HT1080 (cell line): ENCODE measurements around the gene RRP8. TPM values are rescaled to one million over a fixed set of nuclear protein-coding genes. Genes with fewer than 3 reads are reported as not detected.
A peak's percentile ranks its signal among the peaks of the same experiment; 100 is the strongest.

ENCODE experiments used
- DNase-seq: peaks from one replicate; pipeline ENCODE4 v3.0.0-alpha.2; 2015; ENCODE audit warnings: low read depth
- polyA plus RNA-seq, 2 experiments: library from polyadenylated mRNA; depleted of rRNA; stranded (reverse); fragments of >200 nt; gene quantifications; 2 replicates each; pipeline ENCODE4 v1.2.3, GENCODE V29; 2015
- total RNA-seq: library from RNA; depleted of rRNA; stranded (reverse); fragments of >200 nt; shearing (Covaris generic); gene quantifications from 2 replicates; pipeline ENCODE4 v1.2.3, GENCODE V29; 2014; rRNA removed

Gene RRP8
- 40.8 and 44.9 TPM in 2 replicates for total RNA-seq
- polyA plus RNA-seq (2015; cell fraction: cytosol; rRNA removed) = 21.9 and 26.2 TPM in 2 replicates
- polyA plus RNA-seq (2015; cell fraction: nucleus; rRNA removed) = 28.6 and 31.0 TPM in 2 replicates

GRCh38 chr11:6603287-6604080 is at the start of gene RRP8, which contains the start of gene ILK:
Gene RRP8, minus strand, starts transcription at chr11:6603616. Its CDS starts 114 bp downstream, at chr11:6603502.
Gene ILK, plus strand, starts transcription at chr11:6603774. Its CDS starts 498 bp downstream, at chr11:6604272.
- peak; percentile 86 for DNase-seq

GRCh38 chr11:6653097-6653496 is 49.7 kb upstream of the RRP8 start:
- DNase-seq = no peak

- no peak for DNase-seq
Observed at GRCh38 chr11:6652182-6652581, 48.8 kb upstream of the RRP8 start.

DNA sequence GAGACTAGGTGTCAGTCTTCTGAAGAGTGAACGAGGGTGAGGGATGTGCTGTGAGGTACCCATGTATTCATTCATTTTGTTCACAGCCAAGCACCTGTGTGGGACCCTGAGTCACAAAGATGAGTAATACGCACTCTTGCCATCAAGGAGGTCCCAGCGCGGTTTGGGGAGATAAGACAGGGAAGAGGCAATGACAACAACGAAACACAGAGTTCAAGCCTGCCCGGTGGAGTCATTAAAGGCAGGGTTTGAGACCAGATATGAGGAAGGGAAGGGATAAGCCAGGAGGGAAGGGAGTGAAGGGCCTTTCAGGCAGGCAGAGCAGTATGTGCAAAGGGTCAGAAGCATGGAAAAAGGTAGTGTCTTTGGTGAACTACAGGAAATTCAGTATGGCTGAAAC is 47.6 kb upstream of the RRP8 start:
- peak; percentile 42 for DNase-seq

DNA sequence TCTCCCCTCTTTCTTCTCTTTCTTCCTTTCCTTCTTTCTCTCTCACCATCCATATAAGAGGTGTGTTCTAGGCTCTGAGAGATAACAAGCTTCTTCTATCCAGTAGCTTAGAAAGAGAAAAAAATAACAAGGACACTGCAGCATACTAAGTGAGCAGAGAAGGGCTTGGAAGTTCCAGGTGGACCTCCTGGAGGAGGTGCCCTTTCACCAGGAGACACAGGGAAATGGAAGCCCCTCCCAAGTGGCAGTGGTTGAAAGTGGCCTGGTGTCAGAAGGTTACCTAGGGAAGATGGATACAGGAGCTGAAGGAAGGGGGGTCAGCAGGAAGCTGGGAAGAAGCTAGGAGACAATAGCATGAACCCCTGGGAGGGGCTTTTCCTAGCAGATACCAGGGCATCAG is 46.7 kb upstream of the RRP8 start:
- no peak for DNase-seq

GRCh38 chr11:6648501-6648900 is 45.1 kb upstream of the RRP8 start:
- no peak for DNase-seq

GRCh38 chr11:6647836-6648235 is 44.4 kb upstream of the RRP8 start:
- DNase-seq = no peak

DNA sequence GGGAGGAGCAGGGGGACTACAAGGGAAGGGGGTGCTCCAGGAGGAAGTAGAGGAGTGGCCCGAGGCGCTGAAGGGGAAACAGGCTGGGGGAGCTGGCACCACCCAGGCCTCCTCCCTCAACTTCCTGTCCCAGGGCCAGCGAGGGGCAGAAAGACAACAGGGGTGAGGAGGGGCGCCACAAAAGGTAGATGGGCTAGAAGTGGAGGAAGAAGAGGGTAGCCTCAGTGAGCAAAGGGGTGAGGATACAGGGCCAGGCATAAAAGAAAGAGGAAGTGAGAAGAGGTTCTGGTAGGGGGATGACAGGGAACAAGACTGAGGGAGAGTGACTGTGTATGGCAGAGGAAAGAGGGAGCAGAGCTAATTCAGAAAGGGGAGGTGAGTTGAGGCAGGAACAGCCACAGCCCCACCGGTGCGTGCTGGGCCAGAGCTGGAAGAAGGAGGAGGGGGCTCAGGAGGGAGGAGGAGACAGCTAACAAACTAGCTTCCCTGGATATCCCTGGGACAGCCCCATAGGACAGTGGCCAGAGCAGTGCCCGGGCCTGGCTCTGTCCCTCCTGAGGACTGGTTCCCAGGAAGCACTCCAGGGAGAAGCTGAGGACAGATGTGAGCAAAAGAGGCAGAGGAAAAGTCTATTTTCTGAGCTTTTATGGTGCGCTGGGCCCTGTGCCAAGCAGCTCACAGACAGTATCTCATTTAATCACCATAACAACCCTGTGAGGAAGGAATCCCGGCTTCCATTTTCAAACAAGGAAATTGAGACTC is 43.7 kb upstream of the RRP8 start:
- DNase-seq = no peak

DNA sequence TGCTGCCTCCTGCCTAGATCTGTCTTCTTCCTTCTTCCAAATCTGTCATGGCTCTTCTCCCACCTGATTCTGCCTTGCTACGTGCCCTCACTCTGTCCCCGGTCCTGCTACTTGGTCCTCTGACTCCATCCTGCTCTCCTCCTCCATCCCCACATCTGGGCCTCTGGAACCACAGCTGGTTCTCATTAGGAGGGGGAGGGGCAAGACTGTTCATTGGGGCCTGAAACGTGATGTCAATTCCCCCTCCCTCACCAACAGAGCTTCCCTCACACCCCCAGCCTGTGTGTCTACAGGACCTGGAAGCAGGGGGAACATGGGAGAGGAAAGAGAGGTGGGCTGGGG is 43.1 kb upstream of the RRP8 start:
- no peak for DNase-seq

DNA sequence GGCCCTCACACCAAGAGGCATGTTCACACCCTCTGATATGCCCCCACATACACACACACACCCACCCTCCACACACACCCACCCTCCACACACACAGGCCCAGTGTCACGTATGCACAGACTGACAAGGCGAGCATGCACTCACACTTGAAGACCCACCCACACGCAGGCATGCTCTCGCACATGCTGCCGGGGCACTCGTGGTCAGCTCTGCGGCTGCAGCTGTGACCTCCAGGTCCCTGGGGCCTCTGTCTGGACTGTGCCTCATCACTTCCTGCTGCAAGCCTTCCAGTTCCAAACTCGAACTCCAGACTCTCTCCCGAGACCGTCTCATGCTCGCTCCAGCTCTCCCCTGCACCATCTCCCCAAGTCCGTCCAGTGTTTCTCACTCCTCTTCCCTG is 42.7 kb upstream of the RRP8 start:
- DNase-seq = peak; percentile 20

- DNase-seq = no peak
Observed at GRCh38 chr11:6642957-6643356, 39.5 kb upstream of the RRP8 start.

DNA sequence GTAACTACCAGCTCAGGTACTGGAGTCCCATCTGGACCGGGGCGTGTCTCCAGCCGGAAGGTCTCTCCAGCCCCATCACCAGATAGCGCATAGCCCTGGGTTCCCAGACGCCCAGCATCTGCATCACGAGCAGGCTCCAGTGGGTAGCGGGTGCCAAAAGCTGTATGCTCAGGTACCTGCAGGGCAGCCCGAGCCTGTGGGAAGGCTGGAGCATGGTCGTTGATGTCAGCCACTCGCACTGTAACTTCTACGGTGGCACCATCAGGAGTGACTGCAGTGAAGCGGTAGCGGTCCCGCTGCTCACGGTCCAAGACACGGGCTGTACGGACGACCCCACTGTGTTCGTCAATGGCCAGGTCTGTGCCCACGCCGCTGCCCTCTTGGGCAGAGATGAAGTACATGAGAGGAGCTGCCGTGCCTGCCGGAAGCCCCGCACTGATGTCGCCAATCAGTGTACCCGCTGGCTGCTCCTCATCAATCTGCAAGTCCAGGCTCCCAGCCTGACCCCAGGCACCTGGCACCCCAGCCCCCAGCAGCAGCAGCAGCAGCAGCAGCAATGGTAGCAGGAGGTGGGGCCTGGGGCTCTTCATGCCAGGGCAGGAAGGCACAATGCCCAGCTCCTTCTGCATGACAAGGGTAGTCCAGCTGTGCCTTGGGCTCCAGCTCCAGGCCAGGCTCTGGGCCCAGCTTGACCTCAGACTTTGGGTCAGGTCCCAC is 37.7 kb upstream of the RRP8 start:
- DNase-seq = no peak

GRCh38 chr11:6640036-6640984 is 36.9 kb upstream of the RRP8 start:
- DNase-seq = no peak

DNA sequence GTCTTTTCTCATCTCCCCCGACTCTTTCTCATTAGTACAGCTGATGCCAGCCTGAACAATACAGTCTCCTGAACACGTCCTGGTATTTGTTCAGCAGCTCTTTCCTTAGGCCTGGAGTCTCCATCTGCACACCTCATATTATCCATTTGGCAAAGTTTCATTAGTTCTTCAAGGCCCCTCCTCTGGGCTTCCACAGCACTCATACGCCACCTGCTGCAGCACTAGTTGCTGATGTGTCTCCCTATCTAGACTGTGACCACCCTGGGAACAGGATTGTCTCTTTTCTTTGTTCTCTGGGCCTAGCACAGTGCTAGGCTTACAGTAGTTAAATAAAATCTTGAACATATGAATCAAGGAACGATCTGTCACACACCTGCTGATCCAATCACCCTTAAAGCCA is 35.0 kb upstream of the RRP8 start:
- no peak for DNase-seq

GRCh38 chr11:6637871-6638270 is 34.5 kb upstream of the RRP8 start:
- DNase-seq = no peak

GRCh38 chr11:6636480-6636879 is 33.1 kb upstream of the RRP8 start:
- DNase-seq = no peak

GRCh38 chr11:6635082-6635932 is 31.9 kb upstream of the RRP8 start:
- peak; percentile 59 for DNase-seq

GRCh38 chr11:6634534-6634933 is 31.1 kb upstream of the RRP8 start:
- DNase-seq = no peak
